Bronchus fibroblast of lung (primary cell): ENCODE data around the gene TNFAIP1. TPM values are rescaled to one million over a fixed set of nuclear protein-coding genes. Genes with fewer than 3 reads are reported as not detected.

Source experiments
- total RNA-seq: library from RNA; depleted of rRNA; stranded (reverse); fragments of >200 nt; gene quantifications from 2 replicates; pipeline ENCODE4 v1.2.3, GENCODE V29; 2015

The TNFAIP1 gene, protein sequence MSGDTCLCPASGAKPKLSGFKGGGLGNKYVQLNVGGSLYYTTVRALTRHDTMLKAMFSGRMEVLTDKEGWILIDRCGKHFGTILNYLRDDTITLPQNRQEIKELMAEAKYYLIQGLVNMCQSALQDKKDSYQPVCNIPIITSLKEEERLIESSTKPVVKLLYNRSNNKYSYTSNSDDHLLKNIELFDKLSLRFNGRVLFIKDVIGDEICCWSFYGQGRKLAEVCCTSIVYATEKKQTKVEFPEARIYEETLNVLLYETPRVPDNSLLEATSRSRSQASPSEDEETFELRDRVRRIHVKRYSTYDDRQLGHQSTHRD
- 27.7 and 29.4 TPM in 2 replicates for total RNA-seq

GRCh38 chr17:28335201-28335958 is at the start of gene TNFAIP1, which contains the start of gene IFT20:
Gene TNFAIP1 (plus strand): TSS chr17:28335761. CDS start chr17:28339522, 3,761 bp downstream.
Gene IFT20 (minus strand): TSS chr17:28335472. CDS start chr17:28331985, 3,487 bp downstream.

GRCh38 chr17:28318759-28319597 is 16.6 kb upstream of the TNFAIP1 start, which contains the start of gene TMEM97:
Gene TMEM97 (plus strand): TSS chr17:28319200. CDS start chr17:28319240, 40 bp downstream.

DNA sequence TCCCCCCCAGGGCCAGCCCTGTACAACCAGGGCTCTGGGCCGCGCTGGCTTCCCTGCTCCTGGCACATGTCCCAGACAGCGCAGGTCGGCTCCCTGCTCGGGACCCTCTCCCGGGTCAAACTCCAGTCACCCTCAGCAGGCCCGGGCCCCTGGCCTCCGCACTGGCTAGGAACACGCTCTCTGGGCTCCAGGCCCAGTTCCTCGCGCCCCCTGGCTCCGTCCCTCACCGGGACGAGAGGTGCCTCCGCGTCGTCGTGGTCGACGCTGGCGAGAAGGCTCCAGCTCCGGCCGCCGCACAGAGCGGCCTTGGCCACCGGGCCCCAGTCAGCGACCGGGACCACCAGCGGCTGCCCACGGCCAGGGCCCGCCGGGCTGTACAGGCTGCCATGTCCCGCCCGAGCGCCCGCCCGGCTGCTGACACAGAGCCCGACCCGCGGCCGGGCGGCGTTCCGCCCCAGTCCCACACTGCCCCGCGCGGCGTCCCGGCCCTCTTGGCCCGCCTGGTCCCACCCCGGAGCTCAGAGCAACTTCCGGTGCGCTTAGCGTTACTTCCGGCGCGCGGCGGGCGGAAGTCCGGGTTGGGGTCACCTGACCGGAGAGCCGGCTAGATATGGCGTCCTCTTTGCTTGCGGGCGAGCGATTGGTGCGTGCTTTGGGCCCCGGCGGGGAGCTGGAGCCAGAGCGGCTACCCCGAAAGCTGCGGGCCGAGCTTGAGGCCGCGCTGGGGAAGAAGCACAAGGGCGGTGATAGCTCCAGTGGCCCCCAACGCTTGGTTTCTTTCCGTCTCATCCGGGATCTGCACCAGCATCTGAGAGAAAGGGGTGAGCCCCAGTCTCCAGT is 21.7 kb downstream of the TNFAIP1 start, which contains the start of gene POLDIP2:
POLDIP2 (minus strand) TSS at position 467 of the 840 bp plus-strand sequence; CDS start at position 388, 79 bp downstream.

GRCh38 chr17:28364665-28365363 is 29.3 kb downstream of the TNFAIP1 start, which contains the start of gene SEBOX:
Gene SEBOX (minus strand): TSS chr17:28365199. CDS start chr17:28365151, 48 bp downstream.

DNA sequence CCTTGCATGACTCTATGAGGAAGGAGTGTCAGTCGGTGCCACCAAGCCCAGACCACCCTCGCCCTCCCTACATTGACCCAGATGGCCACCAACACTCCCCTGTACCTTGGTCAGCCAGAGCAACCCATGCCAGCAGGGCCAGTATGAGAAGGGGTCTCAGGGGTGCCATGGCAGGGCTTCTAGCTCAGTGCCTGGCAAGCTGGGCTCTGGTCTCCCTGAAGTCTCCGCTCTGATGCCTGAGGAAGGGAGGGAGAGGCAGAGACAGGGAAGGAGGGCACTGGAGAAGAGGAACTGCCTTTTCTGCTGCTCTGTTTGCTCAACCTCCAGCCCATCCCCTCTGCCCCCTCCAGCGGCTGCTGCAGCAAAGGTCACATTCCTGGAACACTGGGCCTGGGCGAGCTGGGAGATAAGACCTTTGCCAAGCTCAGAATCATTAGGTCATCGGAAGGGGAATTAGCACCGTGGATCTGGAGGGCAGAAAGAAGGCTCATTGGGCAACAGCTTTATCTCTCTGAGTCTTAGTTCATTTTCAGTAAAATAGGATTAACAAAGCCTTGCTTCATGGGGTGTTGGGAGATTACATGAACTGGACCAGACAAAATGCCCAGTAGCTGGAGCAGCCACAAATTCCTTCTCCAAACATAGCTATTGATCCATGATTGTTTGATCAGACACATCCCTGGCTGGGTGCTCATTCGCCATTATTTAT is 34.6 kb downstream of the TNFAIP1 start, which contains the start of gene VTN:
VTN (minus strand) TSS at position 273 of the 709 bp plus-strand sequence; CDS start at position 169, 104 bp downstream.

DNA sequence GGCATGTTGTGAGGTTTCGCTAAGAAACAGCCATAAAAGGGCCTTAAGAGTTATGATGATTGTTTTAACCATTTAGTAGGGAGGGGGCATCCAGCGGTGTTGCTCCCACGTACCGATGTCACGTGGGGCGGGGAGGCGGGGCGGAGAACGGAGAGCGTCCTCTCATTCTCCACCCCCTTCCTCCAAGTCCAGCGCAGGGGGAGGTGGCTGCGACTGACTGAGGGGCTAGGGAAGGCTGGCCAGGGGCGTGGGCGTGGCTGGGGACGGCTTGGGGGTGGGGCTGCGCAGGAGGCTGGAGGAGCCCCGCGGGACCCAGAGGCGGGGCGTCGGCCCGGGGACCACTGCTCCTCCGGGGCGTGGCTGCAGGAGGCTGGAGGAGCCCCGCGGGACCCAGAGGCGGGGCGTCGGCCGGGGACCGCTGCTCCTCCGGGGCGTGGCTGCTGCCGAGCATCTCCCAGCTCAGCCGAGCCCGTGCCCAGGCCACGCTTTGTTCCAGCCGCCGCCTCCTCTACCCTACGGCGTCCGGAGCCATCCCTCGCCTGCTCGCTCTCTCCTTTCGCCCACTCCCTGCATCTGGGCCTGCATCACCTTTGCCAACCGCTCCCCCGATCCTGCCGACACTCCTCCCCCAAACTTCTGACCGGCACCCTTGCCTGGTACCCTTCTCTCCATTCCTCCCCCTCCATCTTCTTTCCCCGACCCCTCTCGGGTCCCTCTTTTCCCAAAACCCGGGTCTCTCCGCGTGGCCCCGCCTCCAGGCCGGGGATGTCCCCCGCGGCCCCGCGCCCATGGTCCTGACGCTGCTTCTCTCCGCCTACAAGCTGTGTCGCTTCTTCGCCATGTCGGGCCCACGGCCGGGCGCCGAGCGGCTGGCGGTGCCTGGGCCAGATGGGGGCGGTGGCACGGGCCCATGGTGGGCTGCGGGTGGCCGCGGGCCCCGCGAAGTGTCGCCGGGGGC is 36.0 kb downstream of the TNFAIP1 start, which contains the start of gene SARM1:
SARM1 (plus strand) TSS at position 450 of the 958 bp plus-strand sequence; CDS start at position 789, 339 bp downstream.

Other genes starting within 250 kb of the TNFAIP1 start
- 77.3 and 77.8 TPM in 2 replicates for gene TMEM97, start 16.6 kb upstream of the TNFAIP1 start, total RNA-seq
- 34.1 and 34.3 TPM in 2 replicates for gene IFT20, start 289 bp upstream of the TNFAIP1 start, total RNA-seq
- 137 and 149 TPM in 2 replicates for gene POLDIP2, start 21.8 kb downstream of the TNFAIP1 start, total RNA-seq
- gene SEBOX, start 29.4 kb downstream of the TNFAIP1 start, total RNA-seq, result not detected in 2 replicates
- under 0.01 TPM in 1 of 2 replicates, not detected in the other for gene VTN, start 34.5 kb downstream of the TNFAIP1 start, total RNA-seq
- gene SARM1, start 35.9 kb downstream of the TNFAIP1 start, total RNA-seq, result 5.2 and 9.1 TPM in 2 replicates
- 2.4 and 2.7 TPM in 2 replicates for gene SLC46A1, start 70.5 kb downstream of the TNFAIP1 start, total RNA-seq
- gene SLC13A2, start 137.9 kb downstream of the TNFAIP1 start, total RNA-seq, result not detected in 2 replicates
- not detected in 2 replicates for gene FOXN1, start 170.6 kb downstream of the TNFAIP1 start, total RNA-seq
- gene UNC119, start 216.9 kb downstream of the TNFAIP1 start, total RNA-seq, result 21.0 and 24.8 TPM in 2 replicates
- 69.6 and 72.1 TPM in 2 replicates for gene PIGS, start 235.8 kb downstream of the TNFAIP1 start, total RNA-seq
- gene ALDOC, start 241.1 kb downstream of the TNFAIP1 start, total RNA-seq, result 62.4 and 80.3 TPM in 2 replicates